Nephron progenitor cell (in vitro differentiated cells): ENCODE data around the gene GOLGA5.
"Not testable (repeated sequence)": the region's sequence is repeated elsewhere in the genome, so short reads cannot be mapped to it uniquely, and the experiment has no call there.

ENCODE experiments used
- DNase-seq: peaks from one replicate; pipeline ENCODE4 v3.0.0; 2021
- H3K27ac Mint-ChIP-seq: 2 replicates; pipeline ENCODE4 v1.8.0; 2021; ENCODE audit warnings: mild to moderate bottlenecking, moderate library complexity, mixed read lengths
- H3K27me3 Mint-ChIP-seq: 2 replicates; pipeline ENCODE4 v1.8.0; 2021; ENCODE audit warnings: mild to moderate bottlenecking, low read depth, mixed read lengths; ENCODE audit not compliant: poor library complexity
- H3K36me3 Mint-ChIP-seq: 2 replicates; pipeline ENCODE4 v1.8.0; 2021; ENCODE audit warnings: low read depth, mixed read lengths
- H3K4me1 Mint-ChIP-seq: 2 replicates; pipeline ENCODE4 v1.8.0; 2021; ENCODE audit warnings: mixed read lengths
- H3K4me3 Mint-ChIP-seq: 2 replicates; pipeline ENCODE4 v1.8.0; 2021; ENCODE audit warnings: mild to moderate bottlenecking, moderate library complexity, mixed read lengths
- H3K9me3 Mint-ChIP-seq: 2 replicates; pipeline ENCODE4 v1.8.0; 2021; ENCODE audit warnings: mild to moderate bottlenecking, moderate library complexity, mixed read lengths
- TF ChIP-seq, protein P1 (sequence below): fragments of 200-600 bp; sonication (generic); IDR thresholded peaks from 2 replicates; pipeline ENCODE4 v1.5.0; 2021; ENCODE audit warnings: antibody characterized with exemption

The GOLGA5 gene

GRCh38 chr14:92760524-92760805, 33.6 kb upstream of the GOLGA5 start:
- H3K4me3 Mint-ChIP-seq: no peak overlapping the region
- no peak for DNase-seq
- TF ChIP-seq, protein P1, sequence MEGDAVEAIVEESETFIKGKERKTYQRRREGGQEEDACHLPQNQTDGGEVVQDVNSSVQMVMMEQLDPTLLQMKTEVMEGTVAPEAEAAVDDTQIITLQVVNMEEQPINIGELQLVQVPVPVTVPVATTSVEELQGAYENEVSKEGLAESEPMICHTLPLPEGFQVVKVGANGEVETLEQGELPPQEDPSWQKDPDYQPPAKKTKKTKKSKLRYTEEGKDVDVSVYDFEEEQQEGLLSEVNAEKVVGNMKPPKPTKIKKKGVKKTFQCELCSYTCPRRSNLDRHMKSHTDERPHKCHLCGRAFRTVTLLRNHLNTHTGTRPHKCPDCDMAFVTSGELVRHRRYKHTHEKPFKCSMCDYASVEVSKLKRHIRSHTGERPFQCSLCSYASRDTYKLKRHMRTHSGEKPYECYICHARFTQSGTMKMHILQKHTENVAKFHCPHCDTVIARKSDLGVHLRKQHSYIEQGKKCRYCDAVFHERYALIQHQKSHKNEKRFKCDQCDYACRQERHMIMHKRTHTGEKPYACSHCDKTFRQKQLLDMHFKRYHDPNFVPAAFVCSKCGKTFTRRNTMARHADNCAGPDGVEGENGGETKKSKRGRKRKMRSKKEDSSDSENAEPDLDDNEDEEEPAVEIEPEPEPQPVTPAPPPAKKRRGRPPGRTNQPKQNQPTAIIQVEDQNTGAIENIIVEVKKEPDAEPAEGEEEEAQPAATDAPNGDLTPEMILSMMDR: no peak
- no peaks in the 10 kb centered on the region for H3K9me3 Mint-ChIP-seq
- no peaks in the 10 kb centered on the region for H3K27me3 Mint-ChIP-seq
- no peaks in the 10 kb centered on the region for H3K36me3 Mint-ChIP-seq
- peaks cover 38% of the 10 kb centered on the region for H3K4me1 Mint-ChIP-seq
- H3K27ac Mint-ChIP-seq: no peak overlapping the region

- peaks cover 36% of the 10 kb centered on the region for H3K4me1 Mint-ChIP-seq
- not testable (repeated sequence) for H3K27me3 Mint-ChIP-seq, H3K9me3 Mint-ChIP-seq, DNase-seq, H3K27ac Mint-ChIP-seq, H3K4me3 Mint-ChIP-seq, H3K36me3 Mint-ChIP-seq
Measured at GRCh38 chr14:92763666-92764631, 30.2 kb upstream of the GOLGA5 start.

DNA sequence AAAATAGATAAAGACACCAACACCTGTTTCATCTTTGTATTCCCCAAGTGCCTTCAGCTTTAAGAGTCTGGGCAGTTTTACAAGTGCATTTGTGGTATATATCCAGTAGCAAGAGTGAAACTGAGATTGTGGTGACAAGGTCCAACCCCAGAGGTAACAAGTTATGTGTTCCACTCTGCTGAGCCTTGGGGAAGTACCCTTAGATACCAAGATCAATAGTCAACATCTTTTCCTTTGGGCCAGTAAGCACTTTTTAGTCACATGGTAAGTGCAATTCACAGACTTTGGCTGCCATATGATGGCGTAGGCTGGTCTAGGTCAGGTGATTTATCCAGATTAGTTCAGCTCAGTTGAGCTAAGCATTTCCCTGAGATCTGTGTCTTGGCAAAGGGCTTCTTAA, 25.9 kb upstream of the GOLGA5 start:
- H3K9me3 Mint-ChIP-seq, H3K36me3 Mint-ChIP-seq, H3K4me1 Mint-ChIP-seq, H3K4me3 Mint-ChIP-seq, DNase-seq, H3K27ac Mint-ChIP-seq: not testable (repeated sequence)
- peaks cover 14% of the 10 kb centered on the region for H3K27me3 Mint-ChIP-seq

DNA sequence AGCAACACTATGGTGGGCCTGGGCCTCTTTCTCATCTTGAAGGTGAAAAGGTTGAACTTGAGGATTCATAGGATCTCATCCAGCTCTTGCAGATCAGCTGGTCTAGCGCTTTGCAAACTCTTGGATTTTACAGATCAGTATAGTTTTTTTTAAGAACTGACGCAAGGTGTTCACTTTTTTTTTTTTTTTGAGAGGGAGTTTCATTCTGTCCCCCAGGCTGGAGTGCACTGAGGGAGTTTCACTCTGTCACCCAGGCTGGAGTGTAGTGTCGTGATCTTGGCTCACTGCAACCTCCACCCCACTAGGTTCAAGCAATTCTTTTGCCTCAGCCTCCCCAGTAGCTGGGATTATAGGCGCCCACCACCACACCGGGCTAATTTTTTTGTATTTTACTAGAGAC, 25.3 kb upstream of the GOLGA5 start:
- Mint-ChIP-seq H3K36me3 (no peaks in the 10 kb centered on the region), H3K4me1 (no peaks in the 10 kb centered on the region), H3K9me3 (no peaks in the 10 kb centered on the region), H3K4me3 (no peak overlapping the region), H3K27me3 (peaks cover 20% of the 10 kb centered on the region), H3K27ac (no peak overlapping the region)
- TF ChIP-seq, protein P1: no peak
- no peak for DNase-seq

- H3K27ac Mint-ChIP-seq: no peak overlapping the region
- no peak for DNase-seq
- H3K9me3 Mint-ChIP-seq: no peaks in the 10 kb centered on the region
- H3K4me3 Mint-ChIP-seq: no peak overlapping the region
- H3K36me3 Mint-ChIP-seq: no peaks in the 10 kb centered on the region
- H3K4me1 Mint-ChIP-seq: no peaks in the 10 kb centered on the region
- peaks cover 22% of the 10 kb centered on the region for H3K27me3 Mint-ChIP-seq
- TF ChIP-seq, protein P1: no peak
Measured at GRCh38 chr14:92770484-92770883, 23.6 kb upstream of the GOLGA5 start.

DNA sequence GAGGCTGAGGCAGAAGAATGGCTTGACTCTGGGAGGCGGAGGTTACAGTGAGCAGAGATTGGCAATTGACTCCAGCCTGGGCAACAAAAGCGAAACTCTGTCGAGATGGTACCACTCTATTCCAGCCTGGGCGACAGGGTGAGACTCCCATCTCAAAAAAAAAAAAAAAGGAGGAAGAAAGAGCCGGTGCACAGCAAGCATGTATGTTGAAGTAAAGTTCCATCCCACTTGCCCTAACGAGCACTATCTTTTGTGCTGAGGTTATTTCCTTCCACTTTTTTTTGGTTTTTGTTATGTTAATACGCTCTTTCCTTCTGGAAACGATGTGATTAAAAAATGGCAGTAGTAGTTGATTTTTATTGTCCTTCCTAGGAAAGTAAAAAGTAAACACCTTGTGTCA, 19.5 kb upstream of the GOLGA5 start:
- Mint-ChIP-seq H3K36me3 (no peaks in the 10 kb centered on the region), H3K4me1 (peaks cover 11% of the 10 kb centered on the region), H3K9me3 (no peaks in the 10 kb centered on the region), H3K4me3 (no peak overlapping the region), H3K27me3 (peaks cover 19% of the 10 kb centered on the region), H3K27ac (no peak overlapping the region)
- TF ChIP-seq, protein P1: no peak
- no peak for DNase-seq

DNA sequence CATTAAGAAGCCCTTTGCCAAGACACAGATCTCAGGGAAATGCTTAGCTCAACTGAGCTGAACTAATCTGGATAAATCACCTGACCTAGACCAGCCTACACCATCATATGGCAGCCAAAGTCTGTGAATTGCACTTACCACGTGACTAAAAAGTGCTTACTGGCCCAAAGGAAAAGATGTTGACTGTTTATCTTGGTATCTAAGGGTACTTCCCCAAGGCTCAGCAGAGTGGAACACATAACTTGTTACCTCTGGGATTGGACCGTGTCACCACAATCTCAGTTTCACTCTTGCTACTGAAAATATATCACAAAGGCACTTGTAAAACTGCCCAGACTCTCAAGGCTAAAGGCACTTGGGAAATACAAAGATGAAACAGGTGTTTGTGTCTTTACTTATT, 18.8 kb upstream of the GOLGA5 start:
- not testable (repeated sequence) for H3K4me3 Mint-ChIP-seq, H3K27ac Mint-ChIP-seq, H3K9me3 Mint-ChIP-seq, H3K36me3 Mint-ChIP-seq, DNase-seq
- peaks cover 16% of the 10 kb centered on the region for H3K27me3 Mint-ChIP-seq
- peaks cover 11% of the 10 kb centered on the region for H3K4me1 Mint-ChIP-seq

DNA sequence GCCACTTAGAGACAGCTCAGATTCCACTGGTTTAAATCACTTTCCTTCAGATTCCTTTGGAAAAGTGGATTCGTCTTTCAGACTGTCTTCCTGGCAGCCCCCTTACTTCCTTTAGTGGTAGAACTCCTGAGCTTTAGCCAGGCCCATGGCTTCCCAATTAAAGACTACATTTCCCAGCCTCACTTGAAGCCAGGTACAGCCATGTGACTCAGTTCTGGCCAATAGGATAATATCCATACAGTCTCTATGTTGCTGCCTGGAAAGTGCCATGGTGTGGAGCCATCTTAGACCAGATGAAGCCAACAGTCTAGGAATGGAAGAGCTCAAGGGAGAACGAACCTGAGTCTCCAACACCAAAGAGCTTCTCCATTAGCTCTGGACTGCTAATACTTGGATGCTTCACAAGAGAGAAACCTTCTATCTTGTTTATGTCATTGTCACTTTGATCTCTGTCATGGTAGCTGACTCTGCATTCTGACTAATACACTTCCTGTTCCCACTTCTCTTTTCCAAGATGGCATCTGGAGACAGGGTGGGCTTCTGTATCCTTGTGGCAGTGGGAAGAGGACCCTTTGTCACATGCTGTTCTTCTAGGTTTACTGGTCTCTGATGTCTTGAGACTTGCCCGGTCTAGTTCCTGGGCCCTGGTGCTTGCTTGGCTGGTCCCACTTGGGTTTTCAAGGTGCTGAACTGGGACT, 15.1 kb upstream of the GOLGA5 start:
- H3K4me1 Mint-ChIP-seq: peaks cover 17% of the 10 kb centered on the region
- not testable (repeated sequence) for H3K27me3 Mint-ChIP-seq, H3K27ac Mint-ChIP-seq, H3K36me3 Mint-ChIP-seq, DNase-seq, H3K9me3 Mint-ChIP-seq, H3K4me3 Mint-ChIP-seq
